NCI-H1436 treated with DMSO at 0.1 percent for 48 hours (cell line): ENCODE data around the gene SP140L.
"Not testable (repeated sequence)": the region's sequence is repeated elsewhere in the genome, so short reads cannot be mapped to it uniquely, and the experiment has no call there.

Experiments used
- DNase-seq: peaks from one replicate; lab custom pipeline; 2025; lab: John Stamatoyannopoulos, UW

Gene SP140L

DNA sequence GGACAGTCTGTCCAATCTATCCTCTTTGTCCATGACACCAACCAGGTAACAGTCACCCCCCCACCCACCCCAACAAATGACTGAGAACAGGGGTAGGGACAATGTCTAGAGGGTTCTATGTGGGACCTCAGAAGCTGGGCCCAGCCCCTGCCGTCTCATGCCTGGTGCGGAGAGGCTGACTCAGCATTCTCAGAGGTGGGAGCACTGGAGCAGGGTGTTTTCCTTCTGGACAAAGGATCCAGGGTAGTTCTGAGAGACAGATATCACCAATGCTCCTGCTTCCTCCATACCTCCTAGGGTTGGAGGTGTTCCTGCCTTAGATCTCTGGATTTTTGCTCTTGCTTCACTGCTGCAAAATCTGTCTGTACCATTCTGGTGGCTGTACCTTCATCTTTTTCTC lies 55.1 kb downstream of the SP140L start:
- DNase-seq = no peak

DNA sequence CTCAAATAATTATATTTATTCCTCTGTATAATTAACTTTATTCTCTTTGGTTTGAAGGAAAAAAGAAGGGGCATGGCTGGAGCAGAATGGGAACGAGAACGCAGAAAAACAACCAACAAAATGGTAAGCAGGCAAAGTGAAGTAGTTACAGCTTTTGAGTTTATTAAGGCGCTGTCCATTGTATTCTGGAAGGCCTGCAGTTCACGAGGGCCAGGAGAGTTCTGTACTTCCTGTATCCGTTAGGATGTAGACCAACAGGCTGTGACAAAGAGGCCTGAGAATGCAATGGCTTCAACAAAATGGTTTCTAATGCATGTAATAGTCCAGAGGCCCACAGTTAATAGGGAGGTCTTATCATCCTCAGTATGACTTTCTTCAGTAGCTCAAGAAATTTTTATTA lies 56.5 kb downstream of the SP140L start:
- DNase-seq = no peak

DNA sequence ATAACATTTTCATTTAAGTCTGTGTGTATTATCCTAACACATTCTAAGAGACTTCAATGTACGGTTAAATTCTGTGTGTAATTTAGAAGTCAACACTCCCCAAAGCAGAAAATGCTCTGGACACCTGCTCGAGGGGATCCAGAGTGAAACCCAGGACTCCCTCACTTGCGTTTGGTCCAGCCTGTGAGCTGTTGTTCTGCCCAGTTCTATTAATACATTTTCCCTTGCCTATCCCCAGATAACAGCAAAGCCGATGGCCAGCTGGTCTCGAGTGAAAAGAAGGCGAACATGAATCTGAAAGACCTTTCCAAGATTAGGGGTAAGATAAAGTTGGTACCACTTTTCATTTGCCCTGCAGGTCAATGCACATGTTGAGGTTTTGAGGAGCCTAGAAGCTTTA lies 58.0 kb downstream of the SP140L start:
- DNase-seq = no peak

DNA sequence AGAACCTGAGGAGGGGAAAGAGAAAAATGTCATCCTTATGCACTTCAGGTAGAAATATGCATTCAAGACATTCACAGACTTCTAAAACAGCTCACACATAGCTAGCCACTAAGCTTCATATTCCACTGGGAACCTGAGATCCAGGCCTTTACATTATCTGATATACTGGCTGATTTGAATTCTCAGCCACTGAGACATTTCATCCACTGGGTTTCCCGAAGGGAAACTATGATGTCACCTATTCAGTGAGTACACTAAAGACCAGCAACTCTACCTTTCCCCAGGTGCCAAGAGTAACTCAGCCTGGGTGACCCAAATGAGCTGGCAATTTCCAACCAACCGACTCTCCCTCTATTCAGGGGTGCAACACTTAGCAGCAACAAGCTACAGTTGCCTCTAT lies 67.3 kb downstream of the SP140L start:
- no peak for DNase-seq

DNA sequence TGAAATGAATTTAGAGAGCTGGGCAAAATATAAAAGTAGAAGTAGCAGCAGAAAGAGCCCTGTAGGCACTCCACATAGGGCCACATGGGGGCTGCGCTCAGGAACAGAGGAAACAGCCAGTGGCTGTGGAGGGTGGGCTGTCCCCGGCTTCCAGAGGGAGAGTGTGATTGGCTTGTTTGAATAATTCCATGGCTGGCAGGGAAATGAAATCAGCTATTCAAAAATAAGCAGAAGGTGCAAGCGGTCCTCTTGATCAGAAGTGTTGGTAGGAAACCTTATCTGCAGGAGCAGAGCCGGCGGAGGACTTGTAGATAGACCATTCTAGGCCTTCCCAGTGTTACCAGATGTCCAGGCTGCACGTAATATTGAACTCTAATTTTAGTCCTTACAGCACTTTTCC lies 71.7 kb downstream of the SP140L start:
- not testable (repeated sequence) for DNase-seq

DNA sequence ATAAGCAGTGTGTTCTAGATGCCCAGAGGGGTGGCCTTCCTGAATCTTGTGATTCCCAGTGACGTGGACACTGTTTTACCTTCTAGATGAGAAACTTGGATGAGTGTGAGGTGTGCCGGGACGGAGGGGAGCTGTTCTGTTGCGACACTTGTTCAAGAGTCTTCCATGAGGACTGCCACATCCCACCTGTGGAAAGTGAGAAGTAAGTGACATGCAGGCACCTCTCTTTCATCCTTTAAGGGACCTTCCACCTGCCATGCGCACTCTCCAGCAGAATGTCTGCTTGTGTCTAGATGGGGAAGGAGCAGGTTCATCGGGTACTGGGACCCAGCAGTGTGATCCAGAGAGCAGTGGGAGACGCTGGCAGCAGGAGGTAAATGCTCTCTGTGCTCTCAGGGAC lies 73.0 kb downstream of the SP140L start:
- no peak for DNase-seq

DNA sequence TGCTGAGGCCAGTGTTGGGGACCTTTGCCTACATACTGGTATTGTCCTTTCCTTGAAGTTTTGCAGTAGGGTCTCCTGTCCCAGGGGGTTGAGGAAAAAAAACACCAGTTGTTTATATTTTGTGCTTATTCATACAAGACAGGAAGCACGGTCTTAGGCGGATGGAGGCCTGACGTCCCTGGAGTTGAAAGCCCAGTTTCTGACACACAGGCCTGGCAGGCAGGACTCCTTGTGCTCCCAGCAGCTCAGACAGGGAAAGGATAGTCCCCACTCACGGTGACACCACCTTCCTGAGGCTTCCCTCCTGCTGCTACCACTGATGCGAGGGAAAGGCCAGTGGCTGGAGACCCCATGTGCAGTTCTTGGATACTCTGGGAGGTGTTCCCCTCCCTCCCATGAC lies 73.5 kb downstream of the SP140L start:
- no peak for DNase-seq

DNA sequence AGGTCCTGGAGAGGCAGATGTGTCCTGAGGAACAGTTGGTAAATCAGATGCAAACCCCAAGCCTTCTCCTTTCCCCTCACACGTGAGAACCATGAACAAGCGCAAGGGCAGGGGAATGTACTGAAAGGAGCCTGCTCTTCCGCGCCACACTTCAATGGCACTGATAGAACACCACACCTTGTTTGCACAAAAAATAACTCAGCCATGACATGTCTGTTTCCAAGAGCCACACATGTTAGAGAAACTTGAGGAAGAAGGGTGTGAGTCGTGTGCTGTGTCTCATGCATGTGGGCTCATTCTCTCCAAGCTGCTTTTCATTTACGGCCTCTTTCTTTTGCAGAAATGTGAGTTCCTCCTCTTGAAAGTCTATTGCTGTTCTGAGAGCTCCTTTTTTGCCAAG lies 74.0 kb downstream of the SP140L start:
- DNase-seq = not testable (repeated sequence)

DNA sequence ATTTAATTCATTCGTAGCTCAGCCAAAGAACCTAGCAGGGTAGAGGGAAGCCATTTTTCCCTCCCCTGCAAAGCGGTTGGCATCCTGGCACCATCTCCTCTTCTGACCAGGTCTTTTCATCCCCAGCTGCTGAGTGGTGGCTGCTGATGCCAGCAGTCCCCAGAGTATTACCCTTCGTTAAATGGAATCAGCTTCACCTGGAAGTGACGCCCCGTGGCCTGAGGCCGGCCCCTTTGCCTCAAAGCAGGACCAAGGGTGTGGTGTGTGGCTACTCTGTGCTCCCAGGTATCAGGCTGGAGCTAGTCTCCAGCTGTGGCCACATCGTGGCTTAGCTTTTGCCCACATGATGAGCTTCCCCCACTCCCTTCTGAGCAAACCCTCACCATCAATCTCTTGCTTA lies 76.8 kb downstream of the SP140L start:
- no peak for DNase-seq

DNA sequence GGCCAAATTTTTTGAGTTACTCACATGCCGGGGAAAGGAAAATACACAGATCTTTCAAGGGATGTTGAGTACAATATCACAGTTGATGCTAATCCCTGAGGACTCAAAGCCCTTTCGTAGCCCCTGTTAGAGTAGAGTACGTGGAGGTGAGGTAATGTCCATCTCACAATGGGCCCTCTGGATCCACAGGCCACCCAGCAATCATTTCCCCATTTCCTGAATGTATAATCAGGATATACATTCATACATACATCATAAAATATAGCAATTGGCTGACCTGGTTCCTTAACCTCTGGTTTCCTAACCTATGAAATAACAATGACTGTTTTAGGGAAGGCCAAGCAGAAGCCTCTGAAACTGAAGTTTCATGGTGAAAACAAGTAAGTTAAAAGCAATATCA lies 78.8 kb downstream of the SP140L start:
- no peak for DNase-seq

DNA sequence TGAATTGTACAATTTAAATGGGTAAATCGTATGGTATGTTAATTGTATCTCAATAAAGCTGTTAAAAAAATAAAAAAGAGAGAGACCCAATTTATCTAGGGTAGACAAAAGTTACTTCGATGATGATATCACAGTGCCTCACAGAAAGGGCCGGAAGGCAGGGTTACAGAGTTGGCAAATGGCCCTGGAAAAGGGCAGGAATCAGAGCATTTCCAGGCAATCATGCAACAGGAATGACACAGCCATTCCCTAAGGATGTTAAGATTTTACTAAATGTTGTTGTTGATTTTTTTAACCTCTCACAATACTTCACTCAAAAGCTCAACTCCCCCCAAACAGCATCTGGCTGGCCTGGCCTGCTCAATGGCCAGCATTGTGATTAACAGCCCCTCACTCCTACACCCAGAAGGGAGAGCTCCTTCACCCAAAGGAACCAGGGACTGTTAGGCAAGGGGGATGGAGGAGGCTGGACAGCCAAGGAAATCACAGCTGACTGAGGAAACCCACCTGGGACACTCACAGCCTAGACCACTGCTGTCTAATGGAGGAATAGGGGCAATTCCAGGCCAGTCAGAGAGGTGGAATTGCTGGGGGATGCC lies 81.3 kb downstream of the SP140L start:
- DNase-seq = no peak

DNA sequence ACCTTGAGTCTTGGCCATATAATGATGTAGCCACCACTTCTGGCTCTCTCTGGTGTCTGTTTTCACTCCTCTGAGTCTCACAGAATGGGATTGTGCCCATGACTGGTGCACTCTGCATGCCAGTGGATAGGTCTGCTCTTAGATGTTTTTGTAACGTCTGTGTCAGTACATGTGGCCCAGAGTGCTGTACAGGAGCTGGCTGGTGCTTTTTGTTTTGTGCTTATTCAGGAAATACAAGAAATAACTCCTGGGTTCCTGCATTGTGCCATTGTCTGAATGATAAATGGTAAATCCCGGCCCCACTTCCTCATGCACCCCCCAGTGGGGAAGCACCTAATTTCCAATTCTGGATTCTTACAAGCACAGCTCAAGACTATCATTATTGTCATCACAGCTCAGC lies 82.3 kb downstream of the SP140L start:
- not testable (repeated sequence) for DNase-seq

DNA sequence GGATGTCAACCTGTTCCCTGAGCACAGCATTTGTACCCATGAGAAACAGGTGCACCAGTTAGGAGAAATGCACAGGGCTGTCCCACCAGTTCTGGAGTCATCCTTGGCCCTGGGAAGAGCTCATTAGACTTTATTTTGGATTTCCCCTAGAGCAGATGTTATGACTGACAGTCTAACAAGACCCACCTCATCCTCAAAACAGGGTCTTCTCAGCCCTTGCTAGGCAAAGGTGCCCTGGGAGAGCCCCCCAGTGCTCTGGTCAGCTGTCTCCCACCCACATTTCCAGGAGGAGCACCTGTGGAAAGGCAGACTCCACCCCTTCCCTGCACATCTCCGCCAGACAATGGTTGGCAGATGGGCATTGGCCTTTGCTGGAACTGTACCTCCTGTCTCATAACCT lies 83.3 kb downstream of the SP140L start:
- DNase-seq = no peak

DNA sequence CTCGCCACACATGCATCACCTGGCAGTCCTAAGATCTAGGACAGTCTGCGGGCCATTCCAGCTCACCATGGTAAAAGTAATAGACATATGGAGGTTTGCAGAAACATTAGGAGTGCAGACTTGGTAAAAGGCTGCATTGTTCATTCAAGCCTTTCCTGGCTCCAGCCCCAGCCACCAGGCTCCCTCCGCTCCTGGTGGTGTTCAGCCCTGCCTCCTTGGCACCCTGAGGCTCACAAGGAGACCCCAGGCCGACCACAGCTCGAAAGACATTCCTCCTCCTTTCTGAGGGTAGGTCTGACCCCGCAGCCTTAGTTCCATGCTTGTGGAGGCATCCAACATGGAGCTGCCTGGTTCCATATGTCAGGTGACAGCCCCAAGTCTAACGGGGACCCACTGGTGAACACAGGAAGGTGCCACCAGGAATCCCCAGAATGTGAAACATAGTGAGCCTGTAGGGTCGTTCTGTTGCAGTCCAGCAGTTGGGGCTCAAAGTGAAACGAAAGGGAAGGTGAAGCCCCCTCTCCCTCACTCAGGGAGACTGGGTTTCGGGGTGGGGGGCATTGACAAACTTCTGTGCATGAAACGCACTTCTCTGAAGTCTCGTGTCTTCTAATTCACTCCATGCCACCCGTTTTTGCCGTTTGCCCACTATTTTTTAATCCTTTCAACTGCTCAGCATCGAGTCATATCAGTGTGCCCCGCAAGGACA lies 84.0 kb downstream of the SP140L start:
- no peak for DNase-seq

DNA sequence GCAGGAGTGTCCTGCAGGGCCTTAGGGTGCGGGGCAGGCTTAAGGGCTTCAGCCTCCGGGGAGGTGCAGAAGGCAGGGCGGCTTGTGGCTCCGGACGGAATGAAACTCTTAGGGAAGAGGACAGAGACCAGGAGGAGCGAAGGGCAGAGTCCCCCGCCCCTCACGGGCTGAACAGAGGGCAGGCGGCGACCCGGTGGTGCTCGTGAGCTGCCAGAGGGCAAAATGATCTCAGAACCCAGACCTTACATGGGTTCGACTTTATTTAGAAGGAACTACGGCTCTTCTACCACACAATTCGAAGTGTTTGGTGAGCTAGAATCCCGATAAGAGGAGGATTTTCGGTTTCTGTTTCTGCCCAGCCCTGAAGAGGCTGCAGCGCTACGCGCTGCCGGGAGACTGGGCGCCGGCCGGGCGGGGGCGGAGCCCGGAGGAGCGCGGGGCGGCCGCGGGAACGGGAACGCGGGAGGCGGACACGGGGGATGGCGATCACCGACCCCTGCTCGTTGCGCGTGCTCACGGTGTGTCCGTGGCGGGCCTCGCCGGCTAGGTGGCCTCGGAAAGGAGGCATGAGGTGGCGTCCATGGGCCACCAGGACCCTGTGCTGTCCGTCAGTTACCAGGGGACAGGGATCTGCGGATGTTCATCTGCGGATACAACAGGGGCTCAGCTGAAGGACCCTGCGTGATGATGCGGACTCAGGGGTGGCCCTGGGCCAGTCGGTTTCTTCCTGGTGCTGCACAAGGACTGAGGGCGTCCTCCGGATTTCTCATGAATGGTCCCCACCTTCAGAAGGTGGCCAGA lies 84.8 kb downstream of the SP140L start:
- no peak for DNase-seq

DNA sequence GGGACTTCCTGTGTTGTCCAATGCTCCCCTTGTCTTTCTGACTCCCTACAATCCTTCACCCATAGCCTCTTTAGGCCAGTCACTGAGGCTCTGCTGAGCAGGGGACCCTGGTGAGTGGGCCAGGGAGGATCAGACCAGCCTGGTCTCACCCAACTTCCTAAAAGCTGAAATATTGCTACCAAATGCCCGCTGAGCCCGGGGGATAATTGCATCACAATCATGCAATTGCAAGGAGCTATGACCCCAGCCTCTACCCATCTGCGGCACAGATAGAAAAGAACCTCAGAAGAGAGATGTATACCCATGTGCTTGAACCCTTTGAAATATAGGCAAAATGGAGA lies 85.3 kb downstream of the SP140L start:
- DNase-seq = no peak

DNA sequence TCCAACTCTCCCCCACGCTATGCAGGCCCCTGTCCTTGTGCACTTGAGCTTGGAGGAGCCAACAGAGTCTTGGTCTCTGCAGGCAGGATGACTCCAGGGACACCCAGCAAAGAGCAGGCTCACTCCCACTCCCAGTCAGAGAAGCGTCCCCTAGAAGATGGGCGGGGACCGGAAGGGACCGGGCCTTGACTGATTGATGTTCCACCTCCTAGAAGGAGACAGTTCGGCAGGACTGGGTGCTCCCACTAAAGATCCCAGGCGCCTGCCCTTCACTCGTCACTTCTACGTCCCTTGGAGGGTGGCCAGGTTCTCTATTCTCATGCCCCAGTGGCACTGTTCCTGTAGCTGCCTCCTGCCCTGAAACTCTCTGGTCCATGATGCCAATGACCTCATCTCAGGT lies 85.9 kb downstream of the SP140L start:
- DNase-seq = no peak

DNA sequence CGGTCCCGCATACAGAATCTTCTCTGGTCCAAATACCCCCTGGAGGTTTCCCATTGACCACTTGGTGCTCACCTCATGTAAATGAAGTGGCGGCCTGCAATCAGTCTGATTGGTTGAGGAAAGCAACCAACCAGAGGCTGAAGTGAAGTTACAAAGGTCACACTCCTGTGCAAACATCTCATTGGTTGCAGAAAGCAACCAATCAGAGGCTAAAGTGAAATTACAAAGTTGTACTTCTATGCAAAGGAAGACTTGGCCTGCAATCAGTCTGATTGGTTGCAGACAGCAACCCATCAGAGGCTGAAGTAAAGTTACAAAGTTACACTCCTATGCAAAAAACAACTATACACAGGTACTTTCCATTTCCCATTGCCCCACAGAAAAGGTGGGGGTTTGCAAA lies 86.5 kb downstream of the SP140L start:
- DNase-seq = no peak

DNA sequence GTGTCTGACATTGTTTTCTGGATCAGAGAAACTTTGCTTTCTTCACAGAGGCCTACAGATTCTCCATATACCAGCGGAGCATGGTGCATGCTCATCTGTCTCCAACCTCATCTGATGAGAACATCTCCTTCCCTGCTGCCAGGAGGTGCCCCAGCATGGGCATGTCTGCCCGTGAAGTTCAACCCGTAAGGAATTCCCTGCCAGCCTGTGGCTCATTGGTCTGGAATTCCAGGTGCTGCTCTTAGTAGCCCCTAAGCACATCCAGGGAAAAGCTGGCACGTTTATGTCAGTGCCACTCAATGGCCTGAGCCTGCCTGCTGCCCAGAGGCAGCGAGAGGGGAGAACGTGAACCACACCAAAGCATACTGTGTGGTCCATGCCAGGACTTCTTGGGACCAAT lies 87.3 kb downstream of the SP140L start:
- no peak for DNase-seq

DNA sequence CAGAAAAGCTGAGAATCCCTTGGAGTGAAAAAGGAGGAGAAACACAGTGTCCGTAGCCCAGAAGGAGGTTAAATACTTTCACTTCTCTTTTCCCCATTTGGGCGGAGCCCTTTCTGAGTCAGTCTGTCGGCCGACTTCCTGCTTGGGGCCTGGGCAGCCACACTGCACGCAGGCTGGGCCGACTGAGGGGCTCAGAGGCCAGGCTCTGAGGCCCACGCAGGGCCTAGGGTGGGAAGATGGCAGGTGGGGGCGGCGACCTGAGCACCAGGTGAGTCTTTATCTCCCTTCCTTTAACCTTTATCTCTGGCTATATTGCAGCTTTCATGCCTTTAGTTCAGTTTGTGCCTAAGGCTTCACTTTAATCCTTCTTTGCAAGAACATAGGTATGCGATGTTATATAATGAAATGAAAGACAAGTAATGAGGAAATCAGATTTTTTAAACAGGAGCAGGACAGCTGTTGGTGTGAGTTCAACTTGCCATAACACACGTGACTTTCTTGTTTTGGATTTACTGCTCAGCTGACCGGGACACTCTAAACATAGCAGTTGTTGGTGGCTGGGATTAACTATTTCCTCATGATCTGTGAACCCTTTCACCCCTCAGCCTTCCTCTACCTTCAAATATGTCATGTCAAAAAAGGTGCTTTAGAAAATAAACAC lies 89.2 kb downstream of the SP140L start, which contains the start of gene SP100:
SP100 (plus strand) TSS at position 141 of the 661 bp plus-strand sequence; CDS start at position 237, 96 bp downstream.
- DNase-seq = no peak

DNA sequence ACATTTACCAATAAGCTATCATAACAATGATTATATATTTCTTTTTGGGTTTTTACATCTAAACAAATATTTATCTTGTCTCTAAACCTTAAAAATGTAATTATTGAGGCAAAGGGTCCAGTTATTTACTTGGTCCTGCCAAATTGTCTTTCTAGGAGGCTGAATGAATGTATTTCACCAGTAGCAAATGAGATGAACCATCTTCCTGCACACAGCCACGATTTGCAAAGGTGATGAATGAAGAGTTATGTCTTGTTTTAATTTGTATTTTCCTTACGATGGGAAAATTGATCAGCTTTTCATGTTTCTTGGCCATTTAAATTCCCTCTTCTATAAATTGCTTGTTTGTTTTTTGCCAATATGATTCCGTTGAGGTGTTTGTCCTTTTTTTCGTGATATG lies 90.4 kb downstream of the SP140L start:
- no peak for DNase-seq

DNA sequence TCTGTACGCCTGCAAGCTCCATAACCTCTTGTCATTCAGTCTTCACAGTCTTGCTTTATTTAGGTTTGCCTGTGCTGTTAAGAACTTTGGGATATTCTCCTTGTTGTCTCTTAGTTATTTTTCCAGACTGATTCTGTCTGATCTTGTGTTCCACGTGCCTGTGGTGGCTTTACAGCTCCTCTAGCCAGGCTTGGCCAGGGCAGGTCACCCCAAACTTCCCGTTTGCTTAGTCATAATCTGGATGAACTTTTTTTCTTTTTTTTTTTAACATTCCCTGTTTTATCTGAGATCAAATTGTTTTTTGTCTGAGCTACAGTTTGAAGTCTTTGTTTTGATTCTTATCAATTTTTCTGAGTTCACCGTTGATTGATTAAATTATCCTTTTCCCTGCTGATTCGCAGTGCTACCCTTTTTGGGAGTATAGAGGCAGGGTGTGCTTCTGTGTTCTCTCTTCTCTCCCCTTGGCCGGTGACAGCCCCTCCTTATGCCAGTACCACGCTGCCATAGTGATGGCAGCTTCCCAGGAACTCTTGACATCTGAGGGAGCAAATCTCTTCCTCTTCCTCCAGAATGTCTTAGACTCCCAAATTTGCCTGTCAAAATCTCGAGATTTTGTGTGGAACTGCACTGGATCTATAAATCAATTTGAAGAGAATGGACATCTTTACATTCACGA lies 91.5 kb downstream of the SP140L start:
- no peak for DNase-seq
